ENCODE results near the gene ERGIC1. TPM values are rescaled to one million over a fixed set of nuclear protein-coding genes. Genes with fewer than 3 reads are reported as not detected.

ERGIC1 gene
- total RNA-seq, 1 experiment from 2014 or later = 77.0 TPM

DNA sequence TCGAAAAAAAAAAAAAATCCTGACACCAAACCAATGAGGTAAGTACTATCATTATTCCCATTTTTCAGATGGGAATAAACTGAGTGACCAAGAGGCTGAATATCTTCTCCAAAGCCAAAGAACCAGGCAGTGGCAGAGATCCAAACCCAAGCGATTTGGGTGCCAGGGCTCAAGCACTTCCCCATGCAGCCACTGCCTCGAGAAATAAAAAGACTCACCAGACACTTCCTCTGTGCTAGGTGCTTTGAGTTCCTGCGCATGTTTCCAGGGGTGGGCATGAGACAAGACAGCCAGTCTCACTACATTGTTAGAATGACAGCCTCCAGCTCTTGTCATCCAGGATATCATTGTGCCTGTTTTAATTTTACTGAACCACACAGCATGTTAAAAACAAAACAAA lies 122.9 kb downstream of the ERGIC1 start:
- Histone ChIP-seq H3K27ac (ENCODE audit: insufficient read length, low read depth, low read length) (no peak overlapping the region), H4K5ac (ENCODE audit: insufficient read length, low read depth, low read length) (no peak overlapping the region), H2BK5ac (ENCODE audit: insufficient read length, low read length) (no peak overlapping the region), H3K23ac (ENCODE audit: insufficient read length, low read depth, low read length) (no peak overlapping the region), H3K79me1 (ENCODE audit: insufficient read depth, low read depth, low read length, poor library complexity, severe bottlenecking) (peaks cover 3% of the 10 kb centered on the region), H3K56ac (ENCODE audit: insufficient read length, low read depth, low read length) (no peak overlapping the region), H2BK12ac (ENCODE audit: insufficient read length, low read depth, low read length) (no peak overlapping the region), H4K91ac (ENCODE audit: insufficient read length, low read depth, low read length) (no peak overlapping the region), H3K27me3 (ENCODE audit: insufficient read depth, low read length) (no peaks in the 10 kb centered on the region; the same call in 1 of the 2 replicates), H3K23me2 (ENCODE audit: insufficient read length, low read depth, low read length, poor library complexity, severe bottlenecking) (peaks cover 9% of the 10 kb centered on the region), H3K4me2 (ENCODE audit: insufficient read depth, insufficient read length, low read length) (no peak overlapping the region), H3K79me2 (ENCODE audit: insufficient read depth, low read length) (no peaks in the 10 kb centered on the region; the same call in 1 of the 2 replicates), H3K9me3 (ENCODE audit: control insufficient read depth, low read depth, low read length) (no peaks in the 10 kb centered on the region), H2BK15ac (ENCODE audit: low read depth, low read length) (no peak overlapping the region), H3K4me1 (ENCODE audit: insufficient read depth, low read length) (no peaks in the 10 kb centered on the region; the same call in 1 of the 2 replicates), H2BK20ac (ENCODE audit: low read depth, low read length, poor library complexity, severe bottlenecking) (no peak overlapping the region), H4K8ac (replicated peaks; ENCODE audit: insufficient read length, low read depth, low read length) (no peak overlapping the region), H2AK5ac (ENCODE audit: insufficient read length, low read length) (no peak overlapping the region), H3K14ac (ENCODE audit: insufficient read depth, low read length) (no peak overlapping the region), H3K9ac (ENCODE audit: extremely low read depth, insufficient read length, low read length) (no peak overlapping the region), H2AFZ (ENCODE audit: low read length) (no peak overlapping the region), H3K18ac (ENCODE audit: insufficient read length, low read depth, low read length) (no peak overlapping the region), H2BK120ac (ENCODE audit: low read depth, low read length, poor library complexity, severe bottlenecking) (no peak overlapping the region), H4K20me1 (ENCODE audit: control insufficient read depth, insufficient read depth, insufficient read length) (no peaks in the 10 kb centered on the region), H3K4ac (ENCODE audit: low read depth, low read length) (no peak overlapping the region), H3T11ph (ENCODE audit: low read length) (no peak overlapping the region)
- H3K27ac Mint-ChIP-seq = no peak overlapping the region
- peaks cover 8 to 16% of the 10 kb centered on the region in 2 experiments for H3K4me1 Mint-ChIP-seq
- peaks cover 41% of the 10 kb centered on the region for H3K27me3 Mint-ChIP-seq (ENCODE audit: low read depth)
- peaks cover 0 to 3% of the 10 kb centered on the region in 2 experiments; a peak in 2 of 5 replicates for H3K9me3 Mint-ChIP-seq
- no CpG with 5 or more reads among the region's 4 CpGs for WGBS (ENCODE audit: extremely low coverage, insufficient read length, low lambda C conversion rate)
- TF ChIP-seq, protein P1, sequence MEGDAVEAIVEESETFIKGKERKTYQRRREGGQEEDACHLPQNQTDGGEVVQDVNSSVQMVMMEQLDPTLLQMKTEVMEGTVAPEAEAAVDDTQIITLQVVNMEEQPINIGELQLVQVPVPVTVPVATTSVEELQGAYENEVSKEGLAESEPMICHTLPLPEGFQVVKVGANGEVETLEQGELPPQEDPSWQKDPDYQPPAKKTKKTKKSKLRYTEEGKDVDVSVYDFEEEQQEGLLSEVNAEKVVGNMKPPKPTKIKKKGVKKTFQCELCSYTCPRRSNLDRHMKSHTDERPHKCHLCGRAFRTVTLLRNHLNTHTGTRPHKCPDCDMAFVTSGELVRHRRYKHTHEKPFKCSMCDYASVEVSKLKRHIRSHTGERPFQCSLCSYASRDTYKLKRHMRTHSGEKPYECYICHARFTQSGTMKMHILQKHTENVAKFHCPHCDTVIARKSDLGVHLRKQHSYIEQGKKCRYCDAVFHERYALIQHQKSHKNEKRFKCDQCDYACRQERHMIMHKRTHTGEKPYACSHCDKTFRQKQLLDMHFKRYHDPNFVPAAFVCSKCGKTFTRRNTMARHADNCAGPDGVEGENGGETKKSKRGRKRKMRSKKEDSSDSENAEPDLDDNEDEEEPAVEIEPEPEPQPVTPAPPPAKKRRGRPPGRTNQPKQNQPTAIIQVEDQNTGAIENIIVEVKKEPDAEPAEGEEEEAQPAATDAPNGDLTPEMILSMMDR (conservative IDR thresholded peaks at IDR 0.05) = no peak
- DNase-seq = no peak
- peaks cover 4 to 7% (median 7%) of the 10 kb centered on the region in 3 experiments; a peak in 5 of 7 replicates for H3K36me3 Mint-ChIP-seq (ENCODE audit: insufficient read depth in 1 of 3, low read depth in 3 of 3)
- H3K4me3 Mint-ChIP-seq = no peak overlapping the region

Measured in H9 (cell line).